ENCODE data around the gene SLC35D2.

DNA sequence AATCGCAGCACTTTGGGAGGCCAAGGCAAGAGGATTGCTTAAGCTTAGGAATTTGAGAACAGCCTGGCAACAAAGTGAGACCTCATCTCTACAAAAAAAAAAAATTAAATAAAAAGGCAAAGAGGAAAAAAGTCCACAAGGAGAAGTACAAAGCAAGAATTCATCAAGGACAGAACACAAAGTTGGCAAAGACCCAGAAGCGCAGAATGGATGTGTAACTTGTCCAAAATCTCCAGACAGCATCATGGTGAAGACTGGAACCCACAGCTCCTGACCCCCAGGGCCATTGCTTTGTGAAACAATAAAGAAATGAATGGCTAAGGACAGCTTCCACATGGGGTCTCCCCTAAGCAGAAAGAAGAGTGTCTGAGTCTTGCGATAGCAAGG, 89.4 kb downstream of the SLC35D2 start:
- TF ChIP-seq POLR2AphosphoS5 (IDR thresholded peaks at IDR 0.05; ENCODE audit: low read depth, low read length) (no peak), POLR2A (IDR thresholded peaks at IDR 0.05; ENCODE audit: low read depth, low read length) (no peak), TAF1 (IDR thresholded peaks at IDR 0.05; ENCODE audit: low read depth, low read length) (no peak), SPI1 (IDR thresholded peaks at IDR 0.05; ENCODE audit: low read depth, low read length) (no peak), POU2F2 (IDR thresholded peaks at IDR 0.05; ENCODE audit: low read depth, low read length) (no peak)

Measured in GM12891 (cell line).